GM12864 (cell line): ENCODE results near the gene SPOCK1.

ENCODE experiments used
- DNase-seq: peaks from one replicate; pipeline ENCODE4 v3.0.0-alpha.2; 2011; ENCODE audit warnings: low read depth
- H3K4me3 ChIP-seq: 2 replicates; pipeline ENCODE4 v1.5.1; 2011; ENCODE audit warnings: mild to moderate bottlenecking, low read depth, low read length, control low read depth
- TF ChIP-seq, protein P1 (sequence below): IDR thresholded peaks from 2 replicates; pipeline ENCODE4 v1.5.1; 2011; ENCODE audit warnings: low read depth, mild to moderate bottlenecking, moderate library complexity, low read length, control low read depth, inconsistent platforms; ENCODE audit errors: missing control alignments

The SPOCK1 gene

DNA sequence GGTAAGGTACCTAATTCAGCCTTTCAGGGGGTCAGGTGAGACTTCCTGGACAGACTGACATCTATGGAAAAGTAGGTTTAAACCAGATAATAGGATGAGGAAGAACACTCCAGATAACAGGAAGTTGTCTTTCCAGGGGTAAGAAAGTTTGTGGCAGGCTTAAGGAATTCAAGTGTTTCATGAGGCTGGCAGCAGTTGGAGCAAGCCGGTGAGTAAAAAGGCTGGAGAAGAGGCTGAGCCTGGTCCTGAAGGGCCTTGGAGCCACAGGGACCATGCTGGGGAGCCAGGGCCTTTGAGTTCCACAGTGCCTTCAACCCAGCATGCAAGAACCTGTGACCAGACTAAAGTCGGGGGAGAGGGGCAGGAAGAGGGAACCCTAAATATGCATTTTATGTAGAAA is 353.4 kb downstream of the SPOCK1 start:
- H3K4me3 ChIP-seq: no peak overlapping the region
- TF ChIP-seq, protein P1, sequence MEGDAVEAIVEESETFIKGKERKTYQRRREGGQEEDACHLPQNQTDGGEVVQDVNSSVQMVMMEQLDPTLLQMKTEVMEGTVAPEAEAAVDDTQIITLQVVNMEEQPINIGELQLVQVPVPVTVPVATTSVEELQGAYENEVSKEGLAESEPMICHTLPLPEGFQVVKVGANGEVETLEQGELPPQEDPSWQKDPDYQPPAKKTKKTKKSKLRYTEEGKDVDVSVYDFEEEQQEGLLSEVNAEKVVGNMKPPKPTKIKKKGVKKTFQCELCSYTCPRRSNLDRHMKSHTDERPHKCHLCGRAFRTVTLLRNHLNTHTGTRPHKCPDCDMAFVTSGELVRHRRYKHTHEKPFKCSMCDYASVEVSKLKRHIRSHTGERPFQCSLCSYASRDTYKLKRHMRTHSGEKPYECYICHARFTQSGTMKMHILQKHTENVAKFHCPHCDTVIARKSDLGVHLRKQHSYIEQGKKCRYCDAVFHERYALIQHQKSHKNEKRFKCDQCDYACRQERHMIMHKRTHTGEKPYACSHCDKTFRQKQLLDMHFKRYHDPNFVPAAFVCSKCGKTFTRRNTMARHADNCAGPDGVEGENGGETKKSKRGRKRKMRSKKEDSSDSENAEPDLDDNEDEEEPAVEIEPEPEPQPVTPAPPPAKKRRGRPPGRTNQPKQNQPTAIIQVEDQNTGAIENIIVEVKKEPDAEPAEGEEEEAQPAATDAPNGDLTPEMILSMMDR: no peak
- DNase-seq: no peak

DNA sequence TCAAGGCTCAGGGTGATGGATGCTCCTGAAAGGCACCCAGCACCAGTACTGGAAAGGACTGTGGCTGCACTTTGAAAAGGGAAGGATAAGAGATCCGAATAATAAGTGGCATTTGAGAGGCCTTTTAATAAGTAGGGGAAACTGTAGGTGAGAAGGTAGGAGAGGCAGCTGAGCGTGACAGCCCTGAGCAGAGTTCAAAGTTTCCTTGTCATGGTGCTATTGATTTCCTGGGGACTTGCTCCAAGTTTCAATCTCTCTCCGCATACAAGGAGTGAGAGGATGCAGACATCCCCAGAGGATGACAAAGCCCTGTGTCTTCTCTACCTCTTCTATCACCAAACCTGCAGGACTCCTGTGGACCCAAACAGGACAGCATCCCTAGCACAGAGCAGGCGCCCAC is 354.5 kb downstream of the SPOCK1 start:
- H3K4me3 ChIP-seq: no peak overlapping the region
- DNase-seq: no peak
- TF ChIP-seq, protein P1: no peak

DNA sequence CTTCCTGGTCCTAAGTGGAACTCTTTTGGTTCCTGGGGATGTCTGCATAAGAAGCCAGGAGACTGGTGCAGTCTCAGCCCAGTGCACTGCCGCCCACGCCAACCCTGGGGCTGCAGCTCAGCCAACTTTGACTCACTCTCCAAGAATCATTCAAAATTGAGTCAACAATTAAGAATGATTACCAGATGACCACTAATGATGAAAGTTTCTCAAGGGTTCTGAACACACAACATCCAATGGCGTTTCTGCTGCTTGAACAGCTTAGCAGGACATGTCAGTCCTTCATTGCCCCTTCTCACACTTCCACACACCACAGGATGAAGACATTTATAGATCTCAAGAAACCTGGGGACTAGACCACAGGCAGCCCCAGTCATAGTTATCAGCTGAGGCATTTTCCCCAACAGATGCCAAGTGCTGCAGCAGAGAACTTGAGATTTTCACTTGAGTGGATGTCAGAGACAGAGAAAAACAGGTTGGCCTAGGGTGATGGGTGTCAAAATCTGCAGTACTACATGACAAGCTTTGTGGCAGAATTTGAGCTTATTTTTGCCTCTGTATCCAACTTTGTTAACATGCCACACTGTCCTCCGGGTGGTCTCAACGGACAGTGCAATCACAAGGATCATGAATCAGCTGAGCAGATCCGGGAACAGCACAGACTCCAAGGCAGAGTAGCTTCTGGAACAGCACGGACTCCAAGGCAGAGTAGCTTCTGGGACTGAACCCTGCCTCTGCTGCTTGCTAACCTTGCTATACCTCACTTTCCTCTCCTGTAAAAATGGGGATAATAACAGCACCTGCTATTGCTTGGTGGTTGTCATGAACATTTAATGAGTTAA is 356.1 kb downstream of the SPOCK1 start:
- no peak for DNase-seq
- H3K4me3 ChIP-seq: no peak overlapping the region
- TF ChIP-seq, protein P1: no peak

DNA sequence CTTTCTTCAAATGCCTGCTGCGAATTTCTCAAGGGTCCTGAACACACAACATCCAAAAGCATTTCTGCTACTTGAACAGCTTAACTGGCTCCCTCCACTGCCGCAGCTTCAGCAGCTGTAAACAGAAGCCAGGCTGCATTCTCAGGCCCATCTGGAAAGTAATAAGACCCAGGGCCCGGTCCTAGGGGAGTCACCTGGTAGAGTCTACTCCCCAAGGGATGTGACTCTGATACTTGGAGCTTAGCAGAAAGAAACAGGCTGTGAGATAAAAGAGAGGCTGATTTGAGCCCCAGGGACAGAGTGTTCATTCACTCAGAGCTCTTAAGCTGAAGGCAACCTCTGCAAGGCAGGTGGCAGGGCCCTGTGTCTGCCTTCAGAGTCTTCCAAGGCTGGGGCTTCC is 356.8 kb downstream of the SPOCK1 start:
- no peak overlapping the region for H3K4me3 ChIP-seq
- DNase-seq: no peak
- TF ChIP-seq, protein P1: no peak

GRCh38 chr5:137141779-137142178 is 357.3 kb downstream of the SPOCK1 start:
- H3K4me3 ChIP-seq: no peak overlapping the region
- no peak for DNase-seq
- TF ChIP-seq, protein P1: no peak

DNA sequence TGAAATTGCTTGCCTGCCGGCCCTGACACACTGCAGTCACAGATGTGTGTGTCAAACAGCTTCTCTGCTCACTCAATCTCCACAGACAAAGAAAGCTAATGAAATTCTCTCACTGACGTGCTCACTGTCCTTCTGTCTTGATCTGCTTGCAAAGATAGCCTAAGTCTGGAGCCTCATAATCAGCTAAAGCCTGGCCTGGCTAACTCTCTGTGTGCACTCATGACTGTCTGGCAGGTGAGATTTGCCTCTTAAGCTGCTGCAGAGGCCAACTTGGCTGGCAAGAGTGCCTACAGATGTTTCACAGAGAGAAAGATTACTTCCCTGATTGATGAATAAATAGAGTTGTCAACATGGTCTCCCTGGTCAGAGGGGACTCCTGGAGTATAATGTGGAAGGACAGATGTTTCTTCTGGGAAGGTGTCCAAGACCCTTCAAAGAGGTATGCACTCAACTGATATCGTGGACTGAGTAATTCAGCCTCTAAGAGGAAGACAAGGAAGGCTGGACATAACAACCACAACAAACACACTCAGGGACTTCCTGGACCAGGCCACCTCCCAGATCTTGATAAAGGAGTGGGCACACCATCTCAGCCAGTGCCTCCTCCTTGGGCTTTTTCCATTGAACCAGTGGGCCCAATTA is 362.0 kb downstream of the SPOCK1 start:
- no peak for DNase-seq
- H3K4me3 ChIP-seq: no peak overlapping the region
- TF ChIP-seq, protein P1: no peak
